Psoas muscle (tissue), 8 donors: ENCODE measurements around the gene HOXD4. TPM values are rescaled to one million over a fixed set of nuclear protein-coding genes. Genes with fewer than 3 reads are reported as not detected.

Source experiments
- ATAC-seq, 4 donors: fragments of 200-7000 bp; cut with Tn5 transposase; one replicate each; pipeline ENCODE4 v1.9.1; 2020; ENCODE audit warnings: moderate library complexity in 3 of 4, mild to moderate bottlenecking in 2 of 4
- DNase-seq, 2 donors: peaks; one replicate each; pipeline ENCODE4 v3.0.0-alpha.2; 2020
- H3K27ac ChIP-seq: fragments of 200-600 bp; one replicate; pipeline ENCODE4 v1.8.0; 2022
- H3K27me3 ChIP-seq, 3 donors: fragments of 200-600 bp in 1 of 3; one replicate each; pipeline versions ENCODE4 v1.6.1 to v1.8.0; 2013 to 2022; ENCODE audit warnings: low read length in 2 of 3, mild to moderate bottlenecking in 2 of 3, moderate library complexity in 1 of 3; ENCODE audit not compliant: insufficient read depth in 3 of 3
- H3K36me3 ChIP-seq, 2 donors: fragments of 200-600 bp in 1 of 2; one replicate each; pipeline versions ENCODE4 v1.6.1 to v1.8.0; 2013 to 2022; ENCODE audit warnings: low read depth in 1 of 2, mild to moderate bottlenecking in 1 of 2, moderate library complexity in 1 of 2; ENCODE audit not compliant: insufficient read depth in 1 of 2
- H3K4me1 ChIP-seq: fragments of 200-600 bp; one replicate; pipeline ENCODE4 v1.8.0; 2022
- H3K4me3 ChIP-seq: fragments of 200-600 bp; one replicate; pipeline ENCODE4 v1.8.0; 2022; ENCODE audit warnings: mild to moderate bottlenecking
- H3K9me3 ChIP-seq: fragments of 200-600 bp; one replicate; pipeline ENCODE4 v1.8.0; 2022
- WGBS, 3 donors: extraction: QIAGEN DNeasy Blood & Tissue Kit; methylation state at CpG; one replicate each; pipeline versions ENCODE4 v1.1.6 to v1.1.7; 2013; 5-methylcytosine and 5-hydroxymethylcytosine counted together
- intact Hi-C, 2 donors: fragments of 100-400 bp; cut with DNase I; formaldehyde crosslinking; loops; one replicate each; pipeline versions ENCODE4 v1.11.0 to v1.14.2; 2022
- polyA plus RNA-seq, 3 donors: library from polyadenylated mRNA; stranded (reverse); fragments of 200-250 nt; gene quantifications; one replicate each; pipeline ENCODE4 v1.2.3, GENCODE V29; 2013
- total RNA-seq, 4 donors: library from RNA; stranded (reverse); fragmentation: NEBNext Ultra II Directional in 2 of 4; extraction: Animal tissue kit (Norgen Biotek cat#: 25700) in 2 of 4; gene quantifications; one replicate each; pipeline versions ENCODE4 v1.2.1 to v1.2.4, GENCODE V29; 2021 to 2023
- TF ChIP-seq, protein P1 (sequence below): fragments of 200-600 bp; IDR thresholded peaks from one replicate; pipeline ENCODE4 v1.8.0; 2022; ENCODE audit warnings: antibody characterized with exemption
- donor health status: healthy with polysubstance abuse.
- donor health status: DM: no; HTN: no; CAD: no; lungs with moderate emphysema.
- donor health status: Bipolar disorder and iron deficiency.
- donor health status: healthy.
- donor health status: DM: yes; HTN: yes; CAD: no.
- donor health status: DM: no; HTN: no; CAD: no.
- donor health status: DM: no; HTN: no; CAD: no.
- donor health status: DM: yes; HTN: yes; CAD: no.

The HOXD4 gene
- total and polyA plus RNA-seq, 7 donors, result 0.26 to 4.1 (median 1.2) TPM

DNA sequence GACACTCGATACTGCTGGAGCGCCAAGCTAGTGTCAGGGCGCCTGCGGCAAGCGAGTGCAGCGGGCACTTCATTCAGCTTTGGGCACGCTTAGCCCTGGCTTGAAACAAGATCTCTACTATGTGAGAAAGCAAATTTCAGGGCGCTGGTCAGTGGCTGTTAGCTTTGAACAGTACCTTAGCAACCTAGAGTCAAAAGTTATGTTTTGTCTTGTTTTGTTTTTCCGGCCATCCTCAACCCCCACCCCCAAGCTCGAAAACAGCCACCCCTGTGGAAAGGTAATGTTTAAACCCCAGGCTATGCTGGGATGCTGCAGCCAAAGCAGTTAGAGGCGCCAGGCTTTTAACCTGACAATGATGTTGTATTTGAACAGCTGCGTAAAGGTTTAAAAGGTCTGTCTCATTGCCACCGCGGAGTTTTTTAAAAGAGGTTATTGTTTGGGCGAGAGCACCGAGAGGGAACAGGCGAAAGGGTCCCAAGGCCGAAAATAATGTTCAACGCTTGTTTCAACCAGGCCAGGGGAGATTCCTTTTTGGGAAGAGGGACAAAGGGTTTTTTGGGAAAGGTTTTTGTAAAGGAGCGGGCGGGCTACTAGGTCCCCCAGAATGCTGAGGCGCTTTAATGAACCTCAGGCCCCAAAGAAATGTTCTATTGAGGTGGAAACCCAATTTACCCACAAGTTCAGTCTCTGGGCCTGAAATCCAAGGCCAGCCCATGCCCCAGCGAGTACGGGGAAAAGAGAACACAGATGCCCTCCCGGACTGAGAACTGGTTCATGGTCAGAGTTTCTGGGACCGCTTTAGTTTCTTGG is 37.0 kb upstream of the HOXD4 start:
- no peak for DNase-seq
- no peak for ATAC-seq
- H3K27ac ChIP-seq, result no peak overlapping the region
- H3K4me3 ChIP-seq, result no peak overlapping the region
- H3K27me3 ChIP-seq, result peaks cover 4 to 100% (median 65%) of the 10 kb centered on the region in 3 donors
- H3K9me3 ChIP-seq, result no peaks in the 10 kb centered on the region
- no peaks in the 10 kb centered on the region for H3K36me3 ChIP-seq
- WGBS, 3 donors, result 43 to 51% (median 46%) methylated on average over 26 of the region's 26 CpGs
- TF ChIP-seq, protein P1, sequence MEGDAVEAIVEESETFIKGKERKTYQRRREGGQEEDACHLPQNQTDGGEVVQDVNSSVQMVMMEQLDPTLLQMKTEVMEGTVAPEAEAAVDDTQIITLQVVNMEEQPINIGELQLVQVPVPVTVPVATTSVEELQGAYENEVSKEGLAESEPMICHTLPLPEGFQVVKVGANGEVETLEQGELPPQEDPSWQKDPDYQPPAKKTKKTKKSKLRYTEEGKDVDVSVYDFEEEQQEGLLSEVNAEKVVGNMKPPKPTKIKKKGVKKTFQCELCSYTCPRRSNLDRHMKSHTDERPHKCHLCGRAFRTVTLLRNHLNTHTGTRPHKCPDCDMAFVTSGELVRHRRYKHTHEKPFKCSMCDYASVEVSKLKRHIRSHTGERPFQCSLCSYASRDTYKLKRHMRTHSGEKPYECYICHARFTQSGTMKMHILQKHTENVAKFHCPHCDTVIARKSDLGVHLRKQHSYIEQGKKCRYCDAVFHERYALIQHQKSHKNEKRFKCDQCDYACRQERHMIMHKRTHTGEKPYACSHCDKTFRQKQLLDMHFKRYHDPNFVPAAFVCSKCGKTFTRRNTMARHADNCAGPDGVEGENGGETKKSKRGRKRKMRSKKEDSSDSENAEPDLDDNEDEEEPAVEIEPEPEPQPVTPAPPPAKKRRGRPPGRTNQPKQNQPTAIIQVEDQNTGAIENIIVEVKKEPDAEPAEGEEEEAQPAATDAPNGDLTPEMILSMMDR, result no peak
- H3K4me1 ChIP-seq, result peaks cover 2% of the 10 kb centered on the region
- intact Hi-C loops, result loop anchor here in 1 of 2 donors (5.0 kb wide), 1 partner anchor 37 kb away; no protein-coding TSS in a partner anchor

DNA sequence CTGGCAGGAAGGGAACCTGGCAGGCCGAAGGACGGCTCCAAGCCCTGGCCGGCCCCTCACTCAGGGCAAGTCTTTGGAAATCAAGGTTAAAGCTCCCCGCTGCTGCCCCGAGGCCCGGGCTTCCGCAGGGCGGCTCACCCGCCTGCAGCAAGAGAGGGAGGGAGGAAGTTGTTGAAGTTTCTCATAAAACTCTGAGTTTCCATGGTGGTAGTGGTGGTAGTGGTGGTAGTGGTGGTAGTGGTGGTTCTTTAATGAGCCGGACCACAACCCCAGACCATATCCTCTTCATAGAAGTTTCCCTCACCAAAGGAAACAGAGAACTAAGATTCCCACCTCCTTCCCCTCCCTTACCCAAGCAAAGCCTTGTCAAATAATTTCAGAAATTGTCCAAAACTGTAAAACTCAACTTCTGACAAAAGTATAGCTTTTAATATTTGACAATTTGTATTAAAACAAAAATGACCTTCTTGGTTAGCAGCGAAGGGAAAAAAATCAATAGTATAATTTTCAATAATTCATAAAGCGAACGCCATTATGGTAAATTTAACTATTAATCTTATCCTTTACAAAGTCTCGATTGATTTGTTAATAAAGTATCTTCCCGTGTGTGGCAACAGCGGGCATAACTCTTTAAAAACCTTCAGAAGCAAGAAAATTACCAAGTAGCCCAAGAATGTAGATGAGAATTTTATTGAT is 36.3 kb upstream of the HOXD4 start:
- H3K27ac ChIP-seq, result no peak overlapping the region
- H3K36me3 ChIP-seq, result no peaks in the 10 kb centered on the region
- peaks cover 4 to 100% (median 62%) of the 10 kb centered on the region in 3 donors for H3K27me3 ChIP-seq
- H3K9me3 ChIP-seq, result no peaks in the 10 kb centered on the region
- TF ChIP-seq, protein P1, result no peak
- intact Hi-C loops, result loop anchor here in 1 of 2 donors (5.0 kb wide), 1 partner anchor 38 kb away; no protein-coding TSS in a partner anchor
- 49 to 73% (median 70%) methylated on average over 15 to 16 of the region's 16 CpGs for WGBS, 3 donors
- no peak overlapping the region for H3K4me3 ChIP-seq
- ATAC-seq (no peak), DNase-seq (no peak)
- H3K4me1 ChIP-seq, result peaks cover 2% of the 10 kb centered on the region

DNA sequence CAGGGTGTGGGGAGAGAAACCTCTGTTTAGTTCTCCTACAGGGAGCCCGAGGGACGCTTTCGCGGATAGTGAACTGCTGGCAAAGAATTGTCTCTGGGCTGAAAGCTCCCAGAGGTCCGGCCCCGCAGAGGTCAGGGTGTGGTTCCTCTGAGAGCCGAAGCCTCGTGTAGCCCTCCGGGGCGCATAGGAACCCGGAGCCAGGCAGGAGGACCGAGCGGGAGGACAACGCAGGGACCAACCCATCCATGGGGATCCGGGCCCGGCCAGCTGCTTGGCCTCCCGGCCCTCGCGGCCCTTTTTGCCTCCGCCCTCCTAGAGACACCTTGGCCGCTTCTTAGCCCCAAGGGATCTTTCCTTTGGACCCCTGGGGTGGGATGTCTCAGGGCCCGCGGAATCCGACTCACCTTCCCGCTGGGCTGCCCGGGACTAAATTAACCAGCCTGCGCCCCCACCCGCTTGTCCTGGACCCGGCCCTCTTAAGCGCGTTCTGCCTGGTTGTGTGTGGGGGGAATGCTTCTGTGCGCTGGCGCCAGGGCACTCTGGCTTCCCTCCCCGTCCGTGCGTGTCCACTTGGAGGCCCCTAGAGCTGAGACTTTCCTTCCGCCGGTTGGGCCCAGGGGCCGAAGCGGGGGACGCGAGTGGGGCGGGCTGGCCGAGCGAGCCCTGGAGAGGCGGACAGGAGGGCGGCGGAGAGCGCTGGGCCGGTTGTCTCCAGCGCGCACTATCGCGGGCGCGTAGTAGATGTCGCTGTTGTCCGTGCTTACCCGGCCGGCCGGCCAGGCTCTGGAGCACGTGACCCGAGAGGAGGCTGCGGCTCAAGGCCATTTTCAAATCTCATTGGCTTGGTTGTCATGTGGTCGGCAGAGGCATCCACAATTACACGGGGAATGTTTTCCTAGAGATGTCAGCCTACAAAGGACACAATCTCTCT is 35.2 kb upstream of the HOXD4 start, which contains the start of gene HOXD10:
Gene HOXD10, plus strand, starts transcription at position 896 of the 931 bp plus-strand sequence. CDS start 56 bp downstream, outside the sequence.
- TF ChIP-seq, protein P1, result peak; percentile 23
- H3K9me3 ChIP-seq, result no peaks in the 10 kb centered on the region
- 9 to 12% (median 10%) methylated on average over 56 to 66 of the region's 66 CpGs for WGBS, 3 donors
- H3K27ac ChIP-seq, result no peak within 1 kb of the TSS
- no peaks in the 10 kb centered on the region for H3K36me3 ChIP-seq
- intact Hi-C loops, result no loop called here
- peak within 1 kb of the TSS; percentile 23 for H3K4me3 ChIP-seq
- peaks cover 2% of the 10 kb centered on the region for H3K4me1 ChIP-seq
- ATAC-seq (peak; percentile 71 to 90 (median 82)), DNase-seq (peak in 1 of 2 donors; percentile 81)
- H3K27me3 ChIP-seq, result peaks cover 7 to 100% (median 69%) of the 10 kb centered on the region in 3 donors

DNA sequence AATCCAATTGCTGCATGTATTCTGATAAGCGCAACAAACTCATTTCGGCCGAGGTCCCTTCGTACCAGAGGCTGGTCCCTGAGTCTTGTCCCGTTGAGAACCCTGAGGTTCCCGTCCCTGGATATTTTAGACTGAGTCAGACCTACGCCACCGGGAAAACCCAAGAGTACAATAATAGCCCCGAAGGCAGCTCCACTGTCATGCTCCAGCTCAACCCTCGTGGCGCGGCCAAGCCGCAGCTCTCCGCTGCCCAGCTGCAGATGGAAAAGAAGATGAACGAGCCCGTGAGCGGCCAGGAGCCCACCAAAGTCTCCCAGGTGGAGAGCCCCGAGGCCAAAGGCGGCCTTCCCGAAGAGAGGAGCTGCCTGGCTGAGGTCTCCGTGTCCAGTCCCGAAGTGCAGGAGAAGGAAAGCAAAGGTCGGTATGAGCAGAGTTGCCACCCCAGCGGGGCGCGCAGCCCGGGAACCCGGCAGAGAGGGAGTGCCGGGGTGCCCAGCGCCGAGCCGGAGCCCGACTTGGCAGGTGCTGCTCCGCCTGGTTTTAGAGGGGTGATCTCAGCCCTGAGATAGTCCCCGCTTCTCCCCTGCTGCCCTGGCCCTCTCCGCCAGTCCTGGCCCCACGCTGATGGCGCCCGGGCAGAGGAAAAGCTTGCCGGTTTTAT is 34.1 kb upstream of the HOXD4 start:
- ATAC-seq (no peak), DNase-seq (no peak)
- Histone ChIP-seq H3K27ac (no peak overlapping the region), H3K9me3 (no peaks in the 10 kb centered on the region), H3K36me3 (no peaks in the 10 kb centered on the region), H3K4me3 (no peak overlapping the region), H3K27me3 (peaks cover 7 to 96% (median 68%) of the 10 kb centered on the region in 3 donors), H3K4me1 (peaks cover 2% of the 10 kb centered on the region)
- TF ChIP-seq, protein P1, result no peak
- intact Hi-C loops, result no loop called here
- WGBS, 3 donors, result 9 to 14% (median 13%) methylated on average over 39 to 40 of the region's 40 CpGs
